ENCODE data around the gene OR1A2.
"Not testable (repeated sequence)": the region's sequence is repeated elsewhere in the genome, so short reads cannot be mapped to it uniquely, and the experiment has no call there.

Gene OR1A2

GRCh38 chr17:3197219-3197618, at the start of gene OR1A2:
OR1A2 (plus strand) TSS chr17:3197519; CDS start chr17:3197519, 0 bp downstream.
- no peak for DNase-seq (ENCODE audit: low spot score)

GRCh38 chr17:3157218-3157617, 40.1 kb upstream of the OR1A2 start:
- no peak for DNase-seq (ENCODE audit: low spot score)

GRCh38 chr17:3167574-3167973, 29.7 kb upstream of the OR1A2 start:
- DNase-seq (ENCODE audit: low spot score), result no peak

- DNase-seq (ENCODE audit: low spot score), result no peak
Measured at GRCh38 chr17:3189961-3190360, 7.4 kb upstream of the OR1A2 start.

GRCh38 chr17:3207367-3207766, 10.0 kb downstream of the OR1A2 start, which contains the start of gene OR1A1:
OR1A1 (plus strand) TSS chr17:3207667; CDS start chr17:3215621, 7,954 bp downstream.
- no peak for DNase-seq (ENCODE audit: low spot score)

- DNase-seq (ENCODE audit: low spot score), result no peak
Measured at GRCh38 chr17:3208484-3208883, 11.2 kb downstream of the OR1A2 start.

GRCh38 chr17:3213001-3213400, 15.7 kb downstream of the OR1A2 start:
- DNase-seq (ENCODE audit: low spot score), result no peak

GRCh38 chr17:3213587-3213986, 16.3 kb downstream of the OR1A2 start:
- DNase-seq (ENCODE audit: low spot score), result no peak

- DNase-seq (ENCODE audit: low spot score), result not testable (repeated sequence)
Measured at GRCh38 chr17:3219978-3220377, 22.7 kb downstream of the OR1A2 start.

GRCh38 chr17:3221850-3222249, 24.5 kb downstream of the OR1A2 start:
- no peak for DNase-seq (ENCODE audit: low spot score)

GRCh38 chr17:3222505-3222904, 25.2 kb downstream of the OR1A2 start:
- DNase-seq (ENCODE audit: low spot score), result no peak

GRCh38 chr17:3224721-3225352, 27.5 kb downstream of the OR1A2 start:
- not testable (repeated sequence) for DNase-seq (ENCODE audit: low spot score)

- DNase-seq (ENCODE audit: low spot score), result not testable (repeated sequence)
Measured at GRCh38 chr17:3232300-3232699, 35.0 kb downstream of the OR1A2 start.

GRCh38 chr17:3238685-3239084, 41.4 kb downstream of the OR1A2 start:
- DNase-seq (ENCODE audit: low spot score), result not testable (repeated sequence)

- DNase-seq (ENCODE audit: low spot score), result not testable (repeated sequence)
Measured at GRCh38 chr17:3241044-3241443, 43.7 kb downstream of the OR1A2 start.

GRCh38 chr17:3244841-3245240, 47.5 kb downstream of the OR1A2 start:
- not testable (repeated sequence) for DNase-seq (ENCODE audit: low spot score)
